OCI-LY1 (cell line): ENCODE measurements around the gene KCNMA1.

ENCODE experiments used
- CTCF ChIP-seq: fragments of 200-600 bp; sonication (generic), shearing (Covaris generic); IDR thresholded peaks from 2 replicates; pipeline ENCODE4 v1.5.1; 2017; ENCODE audit warnings: mild to moderate bottlenecking, antibody characterized with exemption, low read length, moderate library complexity, mixed read lengths
- EZH2 ChIP-seq: fragments of 200-600 bp; sonication (generic), shearing (Covaris generic); IDR thresholded peaks from 2 replicates; pipeline ENCODE4 v1.8.0; 2017; ENCODE audit warnings: borderline replicate concordance, mixed run types, mild to moderate bottlenecking, antibody characterized with exemption, low read length, moderate library complexity, mixed read lengths

- no peak for TF ChIP-seq CTCF
- TF ChIP-seq EZH2: no peak
Observed at GRCh38 chr10:77264107-77264506, 373.5 kb downstream of the KCNMA1 start.
